C4-2B (cell line): ENCODE results near the gene TACC3.

Source experiments
- ZFX ChIP-seq: fragments of 450-650 bp; IDR thresholded peaks from 2 replicates; pipeline ENCODE4 v1.6.1; 2017
- TF ChIP-seq, protein P1 (sequence below): fragments of 450-650 bp; conservative IDR thresholded peaks from 2 replicates; pipeline ENCODE4 v1.5.1; 2017; ENCODE audit warnings: mild to moderate bottlenecking

DNA sequence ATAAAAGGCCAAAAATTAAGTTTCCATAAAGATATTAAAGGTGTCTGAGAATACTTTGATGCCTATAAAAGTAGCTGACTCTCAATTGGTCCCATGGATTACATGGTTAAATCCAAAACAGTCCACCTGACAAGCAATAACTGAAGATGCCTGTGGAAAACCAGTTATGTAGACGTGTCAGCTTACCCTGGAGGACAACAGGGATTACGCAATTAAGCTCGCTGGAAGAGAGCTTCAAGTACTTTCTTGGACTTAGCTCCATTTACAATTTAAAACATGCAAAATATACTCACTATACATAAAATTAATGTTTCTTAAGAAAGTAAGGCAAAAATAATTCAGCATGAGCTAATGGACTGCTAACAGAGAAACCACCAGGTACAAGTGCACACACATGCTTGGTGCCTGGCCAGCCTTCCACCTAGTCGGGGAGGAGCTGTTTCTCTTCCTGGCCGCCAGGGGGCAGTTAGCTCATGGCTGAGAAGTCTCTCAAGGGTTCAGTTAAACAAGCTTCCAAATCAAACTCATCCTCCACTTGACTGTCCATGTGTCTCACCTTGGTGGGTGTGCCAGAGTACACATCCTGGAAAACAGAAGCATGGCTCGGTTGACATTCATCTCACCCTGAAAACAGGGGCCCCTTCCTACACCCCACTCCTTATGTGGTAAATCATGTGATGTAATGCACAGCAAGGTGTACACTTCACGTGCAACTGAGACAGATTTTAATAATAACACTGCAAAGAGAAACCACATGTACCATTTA is 28.0 kb upstream of the TACC3 start:
- TF ChIP-seq, protein P1, sequence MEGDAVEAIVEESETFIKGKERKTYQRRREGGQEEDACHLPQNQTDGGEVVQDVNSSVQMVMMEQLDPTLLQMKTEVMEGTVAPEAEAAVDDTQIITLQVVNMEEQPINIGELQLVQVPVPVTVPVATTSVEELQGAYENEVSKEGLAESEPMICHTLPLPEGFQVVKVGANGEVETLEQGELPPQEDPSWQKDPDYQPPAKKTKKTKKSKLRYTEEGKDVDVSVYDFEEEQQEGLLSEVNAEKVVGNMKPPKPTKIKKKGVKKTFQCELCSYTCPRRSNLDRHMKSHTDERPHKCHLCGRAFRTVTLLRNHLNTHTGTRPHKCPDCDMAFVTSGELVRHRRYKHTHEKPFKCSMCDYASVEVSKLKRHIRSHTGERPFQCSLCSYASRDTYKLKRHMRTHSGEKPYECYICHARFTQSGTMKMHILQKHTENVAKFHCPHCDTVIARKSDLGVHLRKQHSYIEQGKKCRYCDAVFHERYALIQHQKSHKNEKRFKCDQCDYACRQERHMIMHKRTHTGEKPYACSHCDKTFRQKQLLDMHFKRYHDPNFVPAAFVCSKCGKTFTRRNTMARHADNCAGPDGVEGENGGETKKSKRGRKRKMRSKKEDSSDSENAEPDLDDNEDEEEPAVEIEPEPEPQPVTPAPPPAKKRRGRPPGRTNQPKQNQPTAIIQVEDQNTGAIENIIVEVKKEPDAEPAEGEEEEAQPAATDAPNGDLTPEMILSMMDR, result peak; percentile 95
- TF ChIP-seq ZFX, result no peak
